GM19463 (cell line): ENCODE measurements around the gene GGCX.
"Not testable (repeated sequence)": the region's sequence is repeated elsewhere in the genome, so short reads cannot be mapped to it uniquely, and the experiment has no call there.

Experiments
- ATAC-seq: cut with Tn5 transposase; IDR thresholded peaks from one replicate; pipeline ENCODE4 v1.9.1; 2021; ENCODE audit warnings: mild to moderate bottlenecking, moderate library complexity; ENCODE audit not compliant: unreplicated experiment

GGCX gene

DNA sequence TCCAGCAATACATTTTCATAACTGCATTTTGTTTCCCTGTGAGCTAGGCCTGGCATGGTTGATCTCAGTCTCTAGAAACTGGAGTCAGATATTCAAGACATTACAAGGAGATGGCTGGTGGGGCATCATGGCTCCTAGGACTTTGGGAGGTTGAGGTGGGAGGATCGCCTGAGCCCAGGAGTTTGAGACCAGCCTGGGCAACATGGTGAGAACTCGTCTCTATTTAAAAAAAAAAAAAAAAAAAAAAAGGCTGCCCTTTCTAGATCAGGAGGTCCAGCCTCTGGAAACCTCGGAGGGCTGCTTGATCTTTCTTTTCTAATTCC, 15.7 kb upstream of the GGCX start:
- ATAC-seq = no peak

GRCh38 chr2:85575739-85576138, 14.4 kb upstream of the GGCX start:
- no peak for ATAC-seq

DNA sequence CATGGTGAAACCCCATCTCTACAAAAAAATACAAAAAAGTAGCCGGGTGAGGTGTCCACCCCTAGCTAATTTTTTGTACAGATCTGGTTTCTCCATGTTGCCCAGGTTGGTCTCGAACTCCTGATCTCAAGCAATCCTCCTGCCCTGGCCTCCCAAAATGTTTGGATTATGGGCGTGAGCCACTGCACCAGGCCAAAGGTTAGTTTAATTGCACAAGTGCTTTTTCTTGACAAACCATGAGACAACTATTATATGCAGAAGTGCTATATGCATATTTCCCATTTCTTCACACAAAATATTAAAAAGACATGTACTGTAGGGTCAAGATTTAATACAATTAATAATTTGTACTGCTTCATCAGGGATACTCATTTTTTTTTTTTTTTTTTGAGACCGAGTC, 5.0 kb upstream of the GGCX start:
- ATAC-seq = no peak

DNA sequence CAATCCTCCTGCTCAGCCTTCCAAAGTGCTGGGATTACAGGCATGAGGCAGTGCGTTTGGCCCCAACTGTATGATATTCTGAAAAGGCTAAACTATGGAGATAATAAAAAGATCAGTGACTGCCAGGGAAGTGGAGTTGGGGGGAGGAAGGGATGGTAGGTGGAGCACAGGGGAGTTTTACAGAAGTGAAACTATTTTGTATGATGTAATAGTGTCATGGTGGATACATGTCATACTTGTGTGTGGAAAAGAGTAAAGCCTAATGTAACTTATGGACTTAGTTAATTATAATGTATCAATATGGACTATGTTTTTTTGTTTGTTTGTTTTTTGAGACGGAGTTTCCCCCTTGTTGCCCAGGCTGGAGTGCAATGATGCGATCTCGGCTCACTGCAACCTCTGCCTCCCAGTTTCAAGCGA, 2.9 kb upstream of the GGCX start:
- no peak for ATAC-seq

GRCh38 chr2:85560812-85561279, 447 bp downstream of the GGCX start:
- peak; percentile 14 for ATAC-seq

- ATAC-seq = not testable (repeated sequence)
Measured at GRCh38 chr2:85560403-85560726, 928 bp downstream of the GGCX start.

DNA sequence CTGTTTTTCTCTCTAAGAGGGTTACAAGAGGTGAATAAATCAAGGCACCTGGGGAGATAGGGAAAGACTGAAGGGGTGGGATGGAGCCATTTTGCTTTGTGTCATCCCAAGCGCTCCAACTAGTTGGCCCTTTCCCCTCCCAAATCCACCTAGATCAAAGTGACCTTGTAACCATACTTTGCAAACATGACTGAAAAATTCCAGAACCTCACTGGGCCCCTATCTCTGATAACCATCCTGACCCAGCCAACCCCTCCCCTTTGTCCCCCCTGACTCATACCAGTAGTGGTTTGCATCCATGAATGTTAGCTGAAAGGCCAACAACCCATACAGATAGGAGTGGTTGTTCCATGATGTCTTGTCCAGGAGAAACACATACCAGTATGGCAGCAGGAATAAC, 3.1 kb downstream of the GGCX start:
- no peak for ATAC-seq

- no peak for ATAC-seq
Measured at GRCh38 chr2:85557130-85557529, 4.2 kb downstream of the GGCX start.

GRCh38 chr2:85554980-85555612, 6.2 kb downstream of the GGCX start:
- ATAC-seq = no peak

- no peak for ATAC-seq
Measured at GRCh38 chr2:85553184-85553583, 8.1 kb downstream of the GGCX start.

DNA sequence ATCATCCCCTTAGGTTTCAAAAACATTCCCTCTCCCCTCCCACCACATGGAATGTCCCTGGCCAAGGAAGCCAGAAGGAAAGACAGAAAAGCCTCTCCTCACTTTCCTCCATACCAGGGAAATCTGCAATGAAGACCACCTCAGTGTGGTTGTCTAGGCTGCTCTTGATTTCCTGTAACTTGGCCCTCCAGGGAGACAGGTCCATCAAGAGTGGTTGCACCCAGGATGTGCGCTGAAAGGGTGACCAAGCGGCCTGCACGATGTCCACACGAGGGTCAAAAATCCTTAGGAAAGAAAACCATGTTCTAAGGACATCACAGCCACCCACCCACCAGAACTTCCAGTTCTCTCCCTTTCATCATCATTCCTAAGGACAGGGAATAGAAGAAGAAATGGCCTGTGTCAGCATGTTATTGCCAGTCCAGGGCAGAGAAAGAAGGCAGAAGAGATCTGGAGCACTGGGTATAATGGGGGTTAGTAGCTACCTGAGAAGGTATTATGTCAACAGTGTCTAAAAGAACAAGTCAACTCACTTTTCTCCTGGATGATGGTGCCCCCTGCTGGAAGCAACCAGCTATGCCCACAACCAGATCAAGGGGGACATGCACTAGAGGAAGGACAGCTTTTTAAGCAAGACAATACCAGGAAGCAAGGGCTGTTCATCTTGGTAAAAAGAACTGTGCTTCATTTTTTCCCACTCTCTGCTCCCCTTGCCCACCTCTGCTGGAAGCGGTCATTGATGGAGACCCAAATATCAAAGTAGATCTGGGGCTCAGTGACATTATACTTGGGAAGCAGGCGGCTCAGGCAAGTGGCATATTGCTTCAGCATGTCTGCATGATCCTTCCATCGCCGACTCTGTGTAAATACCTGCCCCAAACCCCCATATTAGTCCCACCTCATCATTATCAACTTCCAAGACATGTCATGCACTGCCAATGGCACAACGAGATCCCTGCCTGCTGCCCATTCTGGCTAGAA, 9.3 kb downstream of the GGCX start:
- ATAC-seq = no peak

DNA sequence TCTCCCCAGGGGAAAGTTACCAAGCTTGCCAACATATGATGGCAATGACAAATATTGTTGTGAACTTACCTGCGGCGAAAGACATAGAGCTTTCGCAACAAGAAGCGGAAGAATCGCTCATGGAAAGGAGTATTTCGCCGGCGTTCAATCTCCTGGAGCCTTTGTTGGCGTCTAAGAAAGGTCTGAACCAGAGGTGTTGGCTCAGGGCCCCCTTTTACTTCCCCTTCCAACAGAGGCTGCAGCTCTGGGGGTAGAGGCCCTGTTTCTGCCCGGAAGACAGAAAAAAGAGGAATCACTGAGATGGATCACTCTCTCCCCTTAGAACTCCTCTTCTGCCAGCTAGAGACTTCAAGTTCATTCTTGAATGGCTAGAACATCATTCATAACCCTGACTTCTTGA, 10.8 kb downstream of the GGCX start:
- no peak for ATAC-seq

DNA sequence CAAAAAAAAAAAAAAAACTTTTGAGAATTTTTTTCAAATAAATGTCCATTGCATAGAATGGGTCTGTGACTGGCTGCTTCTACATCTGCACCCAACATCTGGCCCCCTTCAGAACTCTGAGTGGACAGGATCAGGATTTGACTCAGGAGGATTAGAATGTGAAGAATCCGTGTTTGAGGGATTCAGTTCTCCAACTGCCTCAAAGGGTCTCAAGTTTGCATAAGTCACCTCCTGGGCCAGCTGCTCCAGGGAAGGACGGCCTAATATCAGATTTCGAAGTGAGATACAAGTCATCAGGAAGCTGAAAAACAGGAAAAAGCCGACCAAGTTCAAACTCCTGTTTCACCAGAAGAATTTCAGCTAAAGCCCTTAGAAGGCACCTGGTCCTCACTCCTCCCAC, 11.5 kb downstream of the GGCX start:
- no peak for ATAC-seq

- no peak for ATAC-seq
Measured at GRCh38 chr2:85549095-85549494, 12.2 kb downstream of the GGCX start.

- ATAC-seq = no peak
Measured at GRCh38 chr2:85548608-85548900, 12.7 kb downstream of the GGCX start.

DNA sequence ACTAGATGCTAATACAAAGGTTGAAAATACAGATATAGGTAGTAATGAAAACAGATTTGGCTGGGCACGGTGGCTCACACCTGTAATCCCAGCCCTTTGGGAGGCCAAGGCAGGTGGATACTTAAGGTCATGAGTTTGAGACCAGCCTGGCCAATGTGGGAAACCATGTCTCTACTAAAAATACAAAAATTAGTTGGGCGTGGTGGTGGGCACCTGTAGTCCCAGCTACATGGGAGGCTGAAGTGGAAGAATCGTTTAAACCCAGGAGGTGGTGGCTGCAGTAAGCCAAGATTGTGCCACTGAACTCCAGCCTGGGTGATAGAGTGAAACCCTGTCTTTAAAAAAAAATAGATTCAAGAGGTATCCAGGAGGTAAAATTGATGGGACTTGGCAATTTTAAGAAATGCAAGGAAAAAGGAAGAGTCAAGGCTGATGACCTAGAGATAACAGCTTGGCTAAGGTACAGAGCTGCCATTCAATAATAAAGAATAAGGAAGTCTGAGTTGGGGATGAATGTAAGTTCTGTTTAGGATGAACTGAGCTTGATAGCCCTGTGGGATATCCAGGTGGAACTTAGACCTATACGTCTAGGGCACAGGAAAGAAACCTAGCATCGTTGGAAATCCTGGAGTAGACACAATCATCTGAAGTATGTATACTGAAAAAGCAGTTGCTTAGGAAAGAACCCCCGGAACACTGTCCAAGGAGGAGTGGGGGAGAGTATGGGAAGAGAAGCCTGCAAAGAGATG, 13.3 kb downstream of the GGCX start:
- no peak for ATAC-seq

DNA sequence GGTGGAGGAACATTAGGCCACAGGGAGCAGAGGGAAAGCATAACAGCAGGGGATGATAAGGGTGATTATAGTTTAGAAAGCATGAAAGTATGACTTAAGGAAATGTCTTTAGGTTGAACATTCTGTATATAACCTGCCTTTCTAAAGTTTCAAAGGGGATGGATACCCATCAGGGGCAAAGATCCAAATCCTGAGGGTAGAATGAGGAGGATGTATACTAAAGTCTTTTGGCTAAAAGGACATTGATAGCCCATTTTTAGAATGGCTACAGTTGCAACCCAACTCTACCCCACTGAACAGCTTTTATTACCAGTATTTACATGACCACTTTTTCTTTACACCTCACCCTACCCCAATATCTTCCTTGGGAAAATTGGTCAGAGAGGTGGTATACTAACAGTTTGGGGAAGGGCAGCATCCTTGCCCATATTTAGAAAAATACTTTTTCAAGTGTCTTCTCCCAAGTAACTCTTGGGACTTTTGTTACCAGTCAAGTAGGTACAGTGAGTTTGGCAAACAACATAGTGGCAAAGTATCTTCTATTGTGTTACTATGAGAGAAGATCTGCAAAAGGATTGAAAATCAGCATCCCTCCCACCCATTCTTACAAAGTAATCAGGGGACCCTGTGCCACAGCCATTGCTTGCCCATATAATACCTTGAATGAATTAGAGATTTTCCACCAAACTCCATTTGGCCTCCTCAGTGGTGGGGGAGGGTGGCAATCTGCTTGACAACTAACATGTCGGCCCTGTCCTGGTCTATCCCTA, 14.0 kb downstream of the GGCX start:
- ATAC-seq = no peak

GRCh38 chr2:85545780-85546240, 15.5 kb downstream of the GGCX start:
- ATAC-seq = no peak

DNA sequence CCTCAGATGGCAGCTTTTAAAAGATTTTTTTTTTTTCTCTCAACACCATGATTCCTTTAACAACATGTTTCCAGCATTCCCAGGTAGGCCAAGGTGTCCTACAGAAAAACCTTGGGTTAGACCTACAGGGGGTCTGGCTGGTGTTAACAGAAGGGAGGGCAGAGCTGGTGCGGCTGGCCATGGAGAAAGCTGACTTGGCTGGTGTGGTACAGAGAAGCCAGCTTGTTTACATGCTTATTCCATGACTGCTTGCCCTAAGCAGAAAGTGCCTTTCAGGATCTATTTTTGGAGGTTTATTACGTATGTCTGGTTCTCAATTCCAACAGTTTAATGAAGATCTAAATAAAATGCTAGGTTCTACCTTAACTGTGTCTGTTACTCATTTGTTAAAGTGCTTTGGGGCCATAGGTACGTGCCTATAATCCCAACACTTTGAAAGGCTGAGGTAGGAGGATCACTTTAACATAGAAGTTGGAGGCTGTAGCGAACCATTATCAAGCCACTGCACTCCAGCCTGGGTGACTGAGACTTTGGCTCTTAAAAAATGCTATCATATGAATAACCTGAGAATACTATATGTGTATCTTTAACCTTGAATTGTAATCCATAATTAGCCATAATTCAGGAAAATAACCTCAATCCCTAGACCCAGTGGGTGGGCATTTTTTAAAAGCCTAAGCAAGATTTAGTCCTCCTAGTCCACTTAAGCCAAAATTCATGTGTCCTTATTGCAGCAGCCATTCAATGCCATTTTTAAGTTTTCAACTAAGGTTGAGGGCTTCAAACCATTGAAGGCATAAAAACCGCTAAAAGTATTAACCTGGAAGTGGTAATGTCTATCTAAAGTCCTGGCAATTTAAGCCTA, 16.1 kb downstream of the GGCX start:
- ATAC-seq = not testable (repeated sequence)

- ATAC-seq = not testable (repeated sequence)
Measured at GRCh38 chr2:85544254-85544691, 17.0 kb downstream of the GGCX start.
